Effector memory CD8-positive, alpha-beta T cell (primary cell): ENCODE measurements around the gene TAT.
"Not testable (repeated sequence)": the region's sequence is repeated elsewhere in the genome, so short reads cannot be mapped to it uniquely, and the experiment has no call there.

ENCODE experiments used
- ATAC-seq: fragments of 150-1000 bp; cut with Tn5 transposase; replicated peaks from 2 replicates; pipeline ENCODE4 v1.10.0; 2021; ENCODE audit warnings: mild to moderate bottlenecking, moderate library complexity
- DNase-seq, 3 experiments: peaks; one replicate each; pipeline ENCODE4 v3.0.0; 2021
- H3K27ac Mint-ChIP-seq, 2 donors: one replicate each; pipeline ENCODE4 v1.8.0; 2022; ENCODE audit warnings: mild to moderate bottlenecking in 2 of 2, mixed read lengths in 2 of 2, moderate library complexity in 2 of 2
- H3K27me3 Mint-ChIP-seq, 2 donors: one replicate each; pipeline ENCODE4 v1.8.0; 2022; ENCODE audit warnings: mixed read lengths in 2 of 2
- H3K36me3 Mint-ChIP-seq: one replicate; pipeline ENCODE4 v1.8.0; 2022; ENCODE audit warnings: mild to moderate bottlenecking, moderate library complexity, mixed read lengths; ENCODE audit not compliant: insufficient read depth
- H3K4me1 Mint-ChIP-seq, 2 donors: one replicate each; pipeline ENCODE4 v1.8.0; 2022; ENCODE audit warnings: low read depth in 2 of 2, mixed read lengths in 2 of 2
- H3K4me3 Mint-ChIP-seq, 2 donors: one replicate each; pipeline ENCODE4 v1.8.0; 2022; ENCODE audit warnings: mild to moderate bottlenecking in 2 of 2, mixed read lengths in 2 of 2, moderate library complexity in 2 of 2
- H3K9me3 Mint-ChIP-seq, 2 donors: one replicate each; pipeline ENCODE4 v1.8.0; 2022; ENCODE audit warnings: mixed read lengths in 2 of 2

TAT gene

DNA sequence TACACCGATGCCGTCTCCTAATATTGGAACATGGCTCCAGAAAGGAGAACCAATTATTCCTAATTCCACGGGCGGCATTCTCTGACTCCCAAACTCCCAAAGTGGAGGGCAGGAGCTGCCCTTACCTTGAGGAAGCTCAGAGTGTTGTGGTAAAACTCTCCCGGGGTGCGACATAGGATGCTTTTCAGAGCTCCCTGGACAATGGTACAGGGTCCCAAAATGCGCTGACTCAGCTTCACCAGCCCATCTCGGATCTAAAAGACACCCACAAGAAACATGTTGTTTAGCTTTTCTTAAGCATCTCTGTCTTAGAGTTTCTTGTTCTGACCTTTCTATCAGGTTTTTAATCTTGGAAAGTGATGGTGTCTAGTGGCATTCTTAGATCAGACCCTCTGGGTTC is 6.7 kb downstream of the TAT start:
- DNase-seq = no peak
- ATAC-seq = no peak

DNA sequence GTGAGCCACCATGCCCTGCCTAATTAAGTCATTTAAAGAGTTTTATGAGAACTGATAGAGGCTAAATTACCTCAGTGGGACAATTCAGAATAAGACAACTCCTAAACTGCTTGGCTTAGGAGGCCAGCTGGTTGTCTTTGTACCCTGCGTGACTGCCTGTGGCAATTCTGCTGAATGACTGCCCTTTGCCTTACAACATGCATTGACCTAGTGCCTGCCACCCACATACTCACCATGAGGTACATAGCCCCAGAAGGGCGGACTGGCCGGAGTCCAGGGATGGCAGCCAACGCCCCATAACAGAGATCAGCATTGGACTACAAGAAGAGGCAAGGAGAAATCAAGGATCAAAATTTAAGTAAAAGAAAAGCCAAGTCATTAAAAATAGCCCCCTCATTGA is 7.3 kb downstream of the TAT start:
- no peak overlapping the region for H3K27ac Mint-ChIP-seq
- peaks cover 13 to 26% of the 10 kb centered on the region in 2 donors for H3K27me3 Mint-ChIP-seq
- ATAC-seq = no peak
- no peak overlapping the region for H3K4me3 Mint-ChIP-seq
- H3K9me3 Mint-ChIP-seq = no peaks in the 10 kb centered on the region
- no peak for DNase-seq
- H3K36me3 Mint-ChIP-seq = peaks cover 11% of the 10 kb centered on the region
- H3K4me1 Mint-ChIP-seq = peaks cover 12% of the 10 kb centered on the region in 2 donors

More for the DNA sequence above, 6.7 kb downstream of the TAT start:
- Mint-ChIP-seq H3K36me3 (peaks cover 6% of the 10 kb centered on the region), H3K27ac (no peak overlapping the region), H3K4me1 (peaks cover 8% of the 10 kb centered on the region in 2 donors), H3K9me3 (no peaks in the 10 kb centered on the region), H3K27me3 (peaks cover 13 to 26% of the 10 kb centered on the region in 2 donors), H3K4me3 (no peak overlapping the region)

DNA sequence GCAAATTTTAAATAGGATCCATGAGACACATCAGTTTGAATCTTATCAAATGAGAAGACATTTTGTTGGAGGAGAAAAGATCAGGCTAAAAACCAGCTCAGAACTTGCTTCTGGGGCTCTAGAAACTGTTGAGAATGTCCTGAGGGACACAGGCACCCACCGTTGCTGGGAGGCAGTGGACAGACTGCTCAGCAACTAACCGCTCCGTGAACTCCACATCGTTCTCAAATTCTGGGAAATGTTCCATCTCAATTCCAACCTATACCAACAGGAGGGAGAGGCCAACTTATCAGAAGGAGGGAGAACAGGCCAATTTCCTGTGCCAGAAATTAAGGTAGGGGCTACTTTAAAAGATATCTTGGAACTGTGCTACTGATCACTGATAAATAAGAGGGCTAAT is 8.3 kb downstream of the TAT start:
- no peak for ATAC-seq
- Mint-ChIP-seq H3K4me3 (no peak overlapping the region), H3K27ac (no peak overlapping the region), H3K36me3 (peaks cover 14% of the 10 kb centered on the region), H3K27me3 (peaks cover 13 to 26% of the 10 kb centered on the region in 2 donors), H3K4me1 (peaks cover 15 to 19% of the 10 kb centered on the region in 2 donors), H3K9me3 (no peaks in the 10 kb centered on the region)
- no peak for DNase-seq

DNA sequence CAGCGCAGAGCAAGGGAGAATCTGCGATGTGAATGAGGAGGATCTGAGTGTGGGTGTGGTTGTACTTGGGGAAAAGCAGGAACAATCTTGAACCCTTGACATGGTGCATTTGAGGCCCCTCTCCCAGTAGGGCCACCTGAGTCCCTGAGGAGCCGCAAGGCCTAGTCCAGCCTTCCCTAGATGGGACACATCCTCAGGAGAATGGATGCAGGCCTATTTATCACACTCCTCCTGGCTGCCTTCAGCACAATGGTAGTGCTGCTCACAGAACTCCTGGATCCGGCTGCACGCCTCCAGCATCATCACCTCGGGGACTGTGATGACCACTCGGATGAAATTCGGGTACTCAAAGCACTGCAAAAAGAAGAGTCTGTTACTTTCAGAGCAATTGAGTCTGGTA is 9.0 kb downstream of the TAT start:
- peaks cover 15 to 19% of the 10 kb centered on the region in 2 donors for H3K4me1 Mint-ChIP-seq
- ATAC-seq = no peak
- H3K36me3 Mint-ChIP-seq = peaks cover 14% of the 10 kb centered on the region
- no peaks in the 10 kb centered on the region for H3K9me3 Mint-ChIP-seq
- H3K27ac Mint-ChIP-seq = no peak overlapping the region
- H3K4me3 Mint-ChIP-seq = no peak overlapping the region
- H3K27me3 Mint-ChIP-seq = peaks cover 13 to 26% of the 10 kb centered on the region in 2 donors
- no peak for DNase-seq

DNA sequence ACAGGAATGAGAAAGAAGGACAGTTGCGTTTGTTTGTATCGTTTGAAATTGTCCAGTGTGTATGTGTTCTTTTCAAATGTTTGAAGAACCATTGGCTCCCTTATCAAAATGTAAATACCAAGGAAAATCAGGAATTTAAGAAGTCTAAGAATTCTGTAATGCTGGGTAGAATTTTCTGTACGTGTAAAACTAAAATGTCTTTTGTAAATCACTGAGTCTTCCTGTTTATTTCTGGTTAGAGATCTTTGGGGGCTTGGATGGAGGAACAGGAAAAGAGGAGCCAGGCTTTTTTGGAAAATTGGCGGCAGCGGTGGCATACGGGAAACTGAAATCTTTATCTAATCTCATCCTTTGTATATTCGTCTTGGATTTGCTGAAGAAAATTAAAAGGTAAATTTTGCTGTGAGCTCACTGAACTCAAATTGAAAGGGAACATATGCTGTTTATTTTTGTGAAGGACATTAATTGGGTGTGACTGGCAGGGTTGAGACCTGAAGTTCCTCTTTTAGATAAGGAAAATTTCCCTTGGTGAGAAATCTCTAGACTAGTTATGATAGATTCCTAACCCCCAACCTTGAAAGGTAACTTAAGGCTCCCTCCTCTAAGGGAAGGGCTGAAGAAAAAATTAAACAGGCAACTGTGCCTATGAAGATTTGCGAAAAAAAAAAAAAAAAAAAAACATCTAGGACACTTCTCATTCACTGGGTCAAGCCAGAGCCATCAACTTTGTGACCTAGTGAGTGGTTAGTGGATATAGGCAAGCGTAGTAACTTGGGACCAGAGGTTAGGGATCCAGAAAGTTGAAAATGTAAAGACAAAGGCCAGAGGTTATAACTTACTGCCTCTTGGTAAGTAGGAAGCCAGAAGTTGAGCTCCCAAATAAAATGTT is 10.8 kb downstream of the TAT start:
- peak overlapping the region; percentile 83 to 93 for H3K4me3 Mint-ChIP-seq
- ATAC-seq = no peak
- H3K27me3 Mint-ChIP-seq = peaks cover 7 to 17% of the 10 kb centered on the region in 2 donors

DNA sequence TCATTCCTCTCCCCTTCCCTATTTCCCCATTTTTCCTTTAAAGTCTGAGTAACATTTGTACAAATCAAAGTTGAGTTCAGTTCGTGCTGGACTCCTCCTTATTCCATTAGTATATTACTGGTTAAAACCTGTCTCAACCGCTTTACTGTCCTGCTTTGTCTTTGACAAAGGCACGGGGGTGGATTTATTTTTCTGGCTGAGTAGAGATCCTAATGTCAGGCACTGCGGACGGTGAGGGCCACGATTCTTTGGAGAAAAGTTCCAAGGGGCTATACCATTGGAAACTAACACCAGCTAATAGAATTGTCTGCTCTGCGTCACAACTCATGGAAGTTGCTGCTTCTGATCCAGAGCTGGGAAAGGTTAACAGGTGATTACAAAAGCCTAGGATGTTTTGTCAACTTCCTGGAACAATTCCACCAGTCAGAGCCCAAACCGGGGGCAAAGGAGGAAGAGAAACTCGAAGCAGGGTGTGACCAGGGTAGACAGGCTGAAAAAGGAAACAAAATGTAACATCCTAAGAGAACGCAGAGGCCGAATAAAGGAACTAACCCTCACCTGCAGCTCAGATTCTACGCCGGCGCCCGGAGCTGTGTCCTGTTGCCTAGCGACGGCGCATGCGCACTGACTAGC is 12.4 kb downstream of the TAT start:
- Mint-ChIP-seq H3K9me3 (no peaks in the 10 kb centered on the region), H3K27ac (peak overlapping the region; percentile 95 to 99), H3K27me3 (peaks cover 2 to 6% of the 10 kb centered on the region in 2 donors), H3K36me3 (peaks cover 14% of the 10 kb centered on the region), H3K4me1 (peaks cover 15 to 19% of the 10 kb centered on the region in 2 donors), H3K4me3 (peak overlapping the region; percentile 83 to 93)
- ATAC-seq = no peak
- no peak for DNase-seq

More for the DNA sequence above, 10.8 kb downstream of the TAT start:
- no peak for DNase-seq
- Mint-ChIP-seq H3K27ac (peak overlapping the region; percentile 95 to 99), H3K4me1 (peaks cover 15 to 19% of the 10 kb centered on the region in 2 donors), H3K36me3 (peaks cover 14% of the 10 kb centered on the region), H3K9me3 (no peaks in the 10 kb centered on the region)

DNA sequence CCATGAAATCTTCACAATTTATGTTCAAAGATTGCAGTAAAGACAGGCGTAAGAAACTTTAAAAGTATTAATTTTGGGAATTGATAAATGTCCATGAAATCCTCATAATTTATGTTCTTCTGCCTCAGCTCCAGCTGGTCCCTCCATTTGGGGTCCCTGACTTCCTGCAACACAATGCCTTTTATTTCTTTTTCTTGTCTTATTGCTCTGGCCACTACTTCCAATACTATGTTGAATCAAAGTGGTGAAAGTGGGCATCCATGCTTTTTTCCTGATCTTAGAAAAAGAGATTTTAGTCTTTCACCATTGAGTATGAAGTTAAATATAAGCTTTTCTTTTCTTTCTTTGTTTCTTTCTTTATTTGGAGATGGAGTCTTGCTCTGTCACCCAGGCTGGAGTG is 14.3 kb downstream of the TAT start:
- Mint-ChIP-seq H3K27ac (no peak overlapping the region), H3K4me1 (peaks cover 15 to 19% of the 10 kb centered on the region in 2 donors), H3K9me3 (no peaks in the 10 kb centered on the region), H3K4me3 (no peak overlapping the region), H3K36me3 (peaks cover 14% of the 10 kb centered on the region), H3K27me3 (no peaks in the 10 kb centered on the region)
- no peak for DNase-seq
- no peak for ATAC-seq

DNA sequence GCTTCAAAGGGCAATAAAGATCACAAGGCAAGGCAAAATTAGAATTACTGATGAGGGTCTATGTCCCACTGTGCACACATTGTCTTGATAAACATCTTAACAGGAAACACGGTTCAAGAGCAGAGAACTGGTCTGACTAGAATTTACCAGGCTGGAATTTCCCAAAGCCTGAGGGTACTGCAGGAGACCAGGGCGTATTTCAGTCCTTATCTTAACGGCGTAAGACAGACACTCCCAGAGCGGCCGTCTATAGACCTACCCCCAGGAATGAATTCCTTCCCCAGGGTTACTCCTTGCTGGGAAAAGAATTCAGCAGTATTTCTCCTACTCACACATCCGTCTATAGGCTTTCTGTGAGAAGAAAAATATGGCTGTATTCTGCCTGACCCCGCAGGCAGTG is 15.0 kb downstream of the TAT start:
- Mint-ChIP-seq H3K36me3 (peaks cover 15% of the 10 kb centered on the region), H3K4me1 (peaks cover 15 to 19% of the 10 kb centered on the region in 2 donors)
- not testable (repeated sequence) for H3K27me3 Mint-ChIP-seq, H3K27ac Mint-ChIP-seq, H3K9me3 Mint-ChIP-seq, DNase-seq, ATAC-seq, H3K4me3 Mint-ChIP-seq

DNA sequence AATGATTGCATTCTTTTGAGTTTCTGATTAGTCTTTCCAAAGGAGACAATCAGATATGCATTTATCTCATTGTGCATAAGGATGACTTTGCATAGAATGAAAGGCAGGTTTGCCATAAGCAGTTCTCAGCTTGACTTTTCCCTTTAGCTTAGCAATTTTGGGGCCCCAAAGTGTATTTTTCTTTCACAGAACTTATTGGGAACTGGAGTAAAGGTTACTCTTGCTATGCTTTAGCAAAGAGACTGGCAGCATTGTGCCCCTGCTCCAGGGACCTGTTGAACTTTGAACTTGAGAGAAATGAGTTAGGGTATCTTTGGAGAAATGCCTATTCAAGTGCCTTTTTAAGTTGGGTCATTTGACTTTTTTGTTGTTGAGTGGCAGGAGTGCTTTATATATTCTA is 17.0 kb downstream of the TAT start:
- H3K27ac Mint-ChIP-seq = no peak overlapping the region
- H3K27me3 Mint-ChIP-seq = no peaks in the 10 kb centered on the region
- H3K4me1 Mint-ChIP-seq = peaks cover 5 to 9% of the 10 kb centered on the region in 2 donors
- no peak overlapping the region for H3K4me3 Mint-ChIP-seq
- peaks cover 8% of the 10 kb centered on the region for H3K36me3 Mint-ChIP-seq
- ATAC-seq (no peak), DNase-seq (no peak)
- H3K9me3 Mint-ChIP-seq = no peaks in the 10 kb centered on the region

DNA sequence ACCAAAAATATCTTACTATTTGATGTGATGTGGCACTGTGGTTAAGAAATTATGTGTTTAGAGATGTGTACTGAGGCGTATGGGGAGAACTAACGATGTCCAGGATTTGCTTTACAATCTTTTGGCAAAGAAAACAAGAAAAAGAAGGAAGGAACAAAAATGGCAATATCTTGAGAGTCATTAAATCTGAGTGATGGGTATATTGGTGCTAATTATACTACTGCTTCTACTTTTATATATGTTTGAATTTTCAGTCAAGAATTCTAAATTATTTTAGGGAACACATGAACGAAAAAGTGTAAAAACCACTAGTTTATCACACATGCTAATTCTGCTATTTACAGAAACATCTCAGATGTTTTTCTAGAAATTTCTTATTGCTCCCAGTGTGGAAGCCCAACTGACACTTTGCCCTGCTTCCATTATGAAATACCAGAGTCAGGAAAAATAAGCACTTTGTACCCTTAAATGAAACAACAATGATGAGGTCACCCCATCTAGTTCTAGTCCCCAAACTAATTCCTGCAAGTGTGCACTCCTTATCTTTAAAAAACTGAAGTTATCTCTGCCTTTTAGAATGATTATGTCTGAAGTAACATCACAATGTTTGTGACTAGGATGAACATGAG is 18.8 kb downstream of the TAT start:
- no peak for DNase-seq
- Mint-ChIP-seq H3K36me3 (peaks cover 2% of the 10 kb centered on the region), H3K4me1 (no peaks in the 10 kb centered on the region), H3K27ac (no peak overlapping the region), H3K9me3 (no peaks in the 10 kb centered on the region), H3K27me3 (peaks cover 0 to 1% of the 10 kb centered on the region in 2 donors), H3K4me3 (no peak overlapping the region)
- ATAC-seq = no peak

DNA sequence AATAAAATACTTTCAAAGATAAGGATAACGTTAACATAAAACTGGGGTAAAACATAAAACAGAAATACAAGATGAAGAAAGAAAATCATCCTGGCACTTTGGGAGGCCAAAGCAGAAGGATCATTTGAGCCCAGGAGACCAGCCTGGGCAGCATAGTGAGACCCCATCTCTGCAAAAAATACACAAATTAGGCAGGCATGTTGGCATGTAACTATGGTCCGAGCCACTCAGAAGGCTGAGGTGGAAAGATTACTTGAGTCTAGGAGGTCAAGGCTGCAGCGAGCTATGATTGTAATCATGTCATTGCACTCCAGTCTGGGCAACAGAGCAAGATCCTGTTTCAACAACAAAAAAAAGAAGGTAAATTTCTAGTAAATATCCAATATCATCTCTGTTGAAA is 19.6 kb downstream of the TAT start:
- H3K9me3 Mint-ChIP-seq = no peaks in the 10 kb centered on the region
- peaks cover 6 to 9% of the 10 kb centered on the region in 2 donors for H3K27me3 Mint-ChIP-seq
- ATAC-seq (no peak), DNase-seq (no peak)
- no peak overlapping the region for H3K4me3 Mint-ChIP-seq
- H3K36me3 Mint-ChIP-seq = peaks cover 2% of the 10 kb centered on the region
- H3K27ac Mint-ChIP-seq = no peak overlapping the region
- no peaks in the 10 kb centered on the region for H3K4me1 Mint-ChIP-seq

DNA sequence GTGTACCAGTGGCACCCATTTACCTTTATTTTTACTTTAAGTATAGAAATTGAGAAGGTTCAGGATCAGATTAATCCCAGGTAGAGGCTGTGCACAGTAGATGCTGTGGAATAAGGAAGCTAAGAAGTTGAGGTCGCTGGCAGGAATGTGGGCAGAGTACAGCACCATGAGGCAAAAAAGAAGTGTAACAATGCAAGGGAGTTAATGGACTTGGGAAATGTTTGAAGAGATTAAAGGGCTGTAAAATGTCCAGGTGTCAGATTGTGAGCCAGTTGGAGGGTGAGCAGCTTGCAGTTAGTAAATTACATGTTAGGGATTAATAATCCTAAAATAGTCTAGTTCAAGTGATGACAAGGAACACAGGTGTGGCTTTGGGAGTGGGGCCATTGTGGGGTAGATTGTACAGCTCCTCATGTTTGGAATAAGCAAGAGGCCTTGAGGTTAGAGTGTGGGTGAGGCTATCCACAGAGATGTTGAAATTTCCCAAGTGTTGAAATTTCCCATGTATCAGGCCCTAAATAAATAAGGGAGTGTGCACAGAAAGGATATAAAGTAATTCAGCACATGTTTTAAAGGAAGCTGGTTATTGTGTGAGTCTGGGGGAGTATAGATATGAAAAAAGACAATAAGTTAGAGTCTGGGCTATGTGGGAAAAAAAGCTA is 21.5 kb downstream of the TAT start:
- H3K4me3 Mint-ChIP-seq = no peak overlapping the region
- H3K36me3 Mint-ChIP-seq = peaks cover 2% of the 10 kb centered on the region
- no peak for DNase-seq
- H3K27ac Mint-ChIP-seq = no peak overlapping the region
- ATAC-seq = no peak
- H3K9me3 Mint-ChIP-seq = no peaks in the 10 kb centered on the region
- no peaks in the 10 kb centered on the region for H3K4me1 Mint-ChIP-seq
- peaks cover 9 to 14% of the 10 kb centered on the region in 2 donors for H3K27me3 Mint-ChIP-seq
